Prostate gland (tissue), 2 donors: Measurements from ENCODE around the gene PPP1R37. TPM values are rescaled to one million over a fixed set of nuclear protein-coding genes. Genes with fewer than 3 reads are reported as not detected.

Source experiments
- DNase-seq: peaks from one replicate; pipeline ENCODE4 v3.0.0-alpha.2; 2019; ENCODE audit warnings: low spot score
- H3K27ac ChIP-seq, 2 donors: fragments of 200-600 bp; sonication (generic); 2 replicates each; pipeline ENCODE4 v1.5.1; 2017 to 2019
- H3K27me3 ChIP-seq: fragments of 200-600 bp; sonication (generic); replicated peaks from 2 replicates; pipeline ENCODE4 v1.5.1; 2019; ENCODE audit not compliant: insufficient read depth
- H3K36me3 ChIP-seq, 2 donors: fragments of 200-600 bp; sonication (generic); 1 replicate in 1 of 2; 2 replicates in 1 of 2; pipeline versions ENCODE4 v1.5.1 to v1.8.1; 2017 to 2019
- H3K4me1 ChIP-seq: fragments of 200-600 bp; sonication (generic); replicated peaks from 2 replicates; pipeline ENCODE4 v1.5.1; 2019
- H3K4me3 ChIP-seq, 2 donors: fragments of 200-600 bp; sonication (generic); 2 replicates each; pipeline ENCODE4 v1.5.1; 2017 to 2019
- H3K9me3 ChIP-seq: fragments of 200-600 bp; sonication (generic); 2 replicates; pipeline ENCODE4 v1.5.1; 2017
- CTCF ChIP-seq, 4 experiments: fragments of 200-600 bp in 2 of 4; fragments of 450-650 bp in 2 of 4; sonication (generic) in 2 of 4; IDR thresholded peaks; 1 replicate in 3 of 4; 2 replicates in 1 of 4; pipeline ENCODE4 v1.5.1; 2016 to 2019; ENCODE audit warnings: antibody characterized with exemption in 4 of 4, mild to moderate bottlenecking in 2 of 4, moderate library complexity in 2 of 4
- POLR2A ChIP-seq: fragments of 450-650 bp; IDR thresholded peaks from one replicate; pipeline ENCODE4 v1.6.1; 2016; ENCODE audit warnings: antibody characterized with exemption, mild to moderate bottlenecking
- POLR2AphosphoS5 ChIP-seq: sonication (generic); formaldehyde crosslinking; IDR thresholded peaks from one replicate; pipeline ENCODE4 v1.6.1; 2017; ENCODE audit warnings: antibody characterized with exemption
- WGBS: methylation state at CpG from one replicate; pipeline ENCODE4 v1.1.5; 2018; 5-methylcytosine and 5-hydroxymethylcytosine counted together
- intact Hi-C: fragments of 100-400 bp; cut with DNase I; formaldehyde crosslinking; loops from one replicate; pipeline ENCODE4 v1.14.2; 2022
- total RNA-seq, 2 donors: library from RNA; depleted of rRNA; stranded (reverse); fragments of >200 nt; gene quantifications; one replicate each; pipeline ENCODE4 v1.1.0, GENCODE V29; 2016

PPP1R37 gene
- total RNA-seq, 2 donors from 2014 or later: 50.1 to 90.3 TPM

GRCh38 chr19:45182758-45183157, 89.8 kb downstream of the PPP1R37 start:
- 77% methylated on average over 4 of the region's 4 CpGs for WGBS
- intact Hi-C loops: no loop called here
- peaks cover 2% of the 10 kb centered on the region for H3K4me1 ChIP-seq
- H3K9me3 ChIP-seq: no peaks in the 10 kb centered on the region
- H3K27ac ChIP-seq: no peak overlapping the region
- no peak overlapping the region for H3K4me3 ChIP-seq
- no peaks in the 10 kb centered on the region for H3K27me3 ChIP-seq
- H3K36me3 ChIP-seq: no peaks in the 10 kb centered on the region
- TF ChIP-seq CTCF (IDR thresholded peaks at IDR 0.05): no peak
- TF ChIP-seq POLR2A: no peak
- no peak for TF ChIP-seq POLR2AphosphoS5
- DNase-seq: no peak

- no peak for DNase-seq
- intact Hi-C loops: no loop called here
- 97% methylated on average over 5 of the region's 5 CpGs for WGBS
- TF ChIP-seq CTCF (IDR thresholded peaks at IDR 0.05) (no peak), POLR2A (no peak), POLR2AphosphoS5 (no peak)
- H3K4me3 ChIP-seq: no peak overlapping the region
- H3K27ac ChIP-seq: no peak overlapping the region
- no peaks in the 10 kb centered on the region for H3K27me3 ChIP-seq
- H3K36me3 ChIP-seq: no peaks in the 10 kb centered on the region
- peaks cover 2% of the 10 kb centered on the region for H3K4me1 ChIP-seq
- no peaks in the 10 kb centered on the region for H3K9me3 ChIP-seq
Observed at GRCh38 chr19:45184115-45184514, 91.1 kb downstream of the PPP1R37 start.

- Histone ChIP-seq H3K9me3 (no peaks in the 10 kb centered on the region), H3K36me3 (no peaks in the 10 kb centered on the region), H3K4me3 (no peak overlapping the region), H3K4me1 (no peaks in the 10 kb centered on the region), H3K27ac (no peak overlapping the region), H3K27me3 (no peaks in the 10 kb centered on the region)
- 93% methylated on average over 12 of the region's 12 CpGs for WGBS
- no peak for DNase-seq
- TF ChIP-seq CTCF (IDR thresholded peaks at IDR 0.05): no peak
- TF ChIP-seq POLR2AphosphoS5: no peak
- no peak for TF ChIP-seq POLR2A
- intact Hi-C loops: no loop called here
Observed at GRCh38 chr19:45186509-45187334, 93.7 kb downstream of the PPP1R37 start.

GRCh38 chr19:45187421-45188100, 94.6 kb downstream of the PPP1R37 start:
- H3K27ac ChIP-seq: no peak overlapping the region
- no peaks in the 10 kb centered on the region for H3K4me1 ChIP-seq
- H3K9me3 ChIP-seq: no peaks in the 10 kb centered on the region
- H3K4me3 ChIP-seq: no peak overlapping the region
- 41% methylated on average over 12 of the region's 12 CpGs for WGBS
- no peak for DNase-seq
- intact Hi-C loops: no loop called here
- no peaks in the 10 kb centered on the region for H3K36me3 ChIP-seq
- no peaks in the 10 kb centered on the region for H3K27me3 ChIP-seq
- TF ChIP-seq POLR2AphosphoS5 (no peak), CTCF (IDR thresholded peaks at IDR 0.05) (peak in 3 of 4 experiments; percentile 37 to 49 (median 38))
